Right atrium auricular region (tissue), 2 donors: ENCODE measurements around the gene CENPVL3. TPM values are rescaled to one million over a fixed set of nuclear protein-coding genes. Genes with fewer than 3 reads are reported as not detected.

ENCODE experiments used
- DNase-seq: peaks from one replicate; pipeline ENCODE4 v3.0.0-alpha.2; 2019; ENCODE audit warnings: low spot score
- H3K27ac ChIP-seq, 2 donors: fragments of 200-600 bp; sonication (generic); 1 replicate in 1 of 2; 2 replicates in 1 of 2; pipeline ENCODE4 v1.5.1; 2016 to 2019
- H3K27me3 ChIP-seq, 2 donors: fragments of 200-600 bp; sonication (generic); one replicate each; pipeline versions ENCODE4 v1.5.1 to v1.6.0; 2017 to 2019
- H3K36me3 ChIP-seq: fragments of 200-600 bp; sonication (generic); one replicate; pipeline ENCODE4 v1.5.1; 2016
- H3K4me1 ChIP-seq, 2 donors: fragments of 200-600 bp; sonication (generic); one replicate each; pipeline versions ENCODE4 v1.5.1 to v1.6.0; 2017 to 2019
- H3K4me3 ChIP-seq, 2 donors: fragments of 200-600 bp; sonication (generic); 1 replicate in 1 of 2; 2 replicates in 1 of 2; pipeline ENCODE4 v1.5.1; 2017 to 2019; ENCODE audit warnings: mild to moderate bottlenecking in 1 of 2, moderate library complexity in 1 of 2
- H3K9me3 ChIP-seq, 2 donors: fragments of 200-600 bp; sonication (generic); one replicate each; pipeline ENCODE4 v1.5.1; 2019
- total RNA-seq, 2 donors: library from RNA; depleted of rRNA; stranded (reverse); fragments of >200 nt; gene quantifications; one replicate each; pipeline ENCODE4 v1.1.0, GENCODE V29; 2016
- TF ChIP-seq, protein P1 (sequence below), 2 donors: fragments of 200-600 bp; sonication (generic); IDR thresholded peaks; one replicate each; pipeline ENCODE4 v1.5.1; 2019; ENCODE audit warnings: antibody characterized with exemption in 2 of 2

Gene CENPVL3
- total RNA-seq, 2 donors from 2014 or later, result not detected

DNA sequence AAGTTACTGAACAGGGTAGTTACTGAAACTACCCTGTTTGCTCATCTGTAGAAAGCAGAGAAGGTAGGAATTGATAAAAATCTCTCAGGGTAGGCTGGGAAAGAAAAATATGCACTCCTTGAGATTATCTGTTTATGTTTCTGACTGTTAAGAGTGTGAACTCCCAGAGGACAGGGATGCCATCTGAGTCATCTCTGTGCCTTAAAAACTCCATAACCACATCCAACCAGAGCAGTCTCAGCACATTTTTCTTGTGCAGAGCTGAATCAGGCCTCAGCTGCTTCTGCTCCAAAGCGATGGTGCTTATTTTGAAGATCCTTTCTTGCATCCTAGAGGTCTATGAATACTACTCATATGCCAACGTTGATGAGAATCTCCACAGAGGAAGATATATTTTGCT, 9.9 kb downstream of the CENPVL3 start:
- TF ChIP-seq, protein P1, sequence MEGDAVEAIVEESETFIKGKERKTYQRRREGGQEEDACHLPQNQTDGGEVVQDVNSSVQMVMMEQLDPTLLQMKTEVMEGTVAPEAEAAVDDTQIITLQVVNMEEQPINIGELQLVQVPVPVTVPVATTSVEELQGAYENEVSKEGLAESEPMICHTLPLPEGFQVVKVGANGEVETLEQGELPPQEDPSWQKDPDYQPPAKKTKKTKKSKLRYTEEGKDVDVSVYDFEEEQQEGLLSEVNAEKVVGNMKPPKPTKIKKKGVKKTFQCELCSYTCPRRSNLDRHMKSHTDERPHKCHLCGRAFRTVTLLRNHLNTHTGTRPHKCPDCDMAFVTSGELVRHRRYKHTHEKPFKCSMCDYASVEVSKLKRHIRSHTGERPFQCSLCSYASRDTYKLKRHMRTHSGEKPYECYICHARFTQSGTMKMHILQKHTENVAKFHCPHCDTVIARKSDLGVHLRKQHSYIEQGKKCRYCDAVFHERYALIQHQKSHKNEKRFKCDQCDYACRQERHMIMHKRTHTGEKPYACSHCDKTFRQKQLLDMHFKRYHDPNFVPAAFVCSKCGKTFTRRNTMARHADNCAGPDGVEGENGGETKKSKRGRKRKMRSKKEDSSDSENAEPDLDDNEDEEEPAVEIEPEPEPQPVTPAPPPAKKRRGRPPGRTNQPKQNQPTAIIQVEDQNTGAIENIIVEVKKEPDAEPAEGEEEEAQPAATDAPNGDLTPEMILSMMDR (IDR thresholded peaks at IDR 0.05), result no peak
- Histone ChIP-seq H3K4me3 (no peak overlapping the region), H3K27me3 (no peaks in the 10 kb centered on the region), H3K27ac (no peak overlapping the region), H3K9me3 (no peaks in the 10 kb centered on the region), H3K36me3 (no peaks in the 10 kb centered on the region), H3K4me1 (no peaks in the 10 kb centered on the region)
- no peak for DNase-seq

DNA sequence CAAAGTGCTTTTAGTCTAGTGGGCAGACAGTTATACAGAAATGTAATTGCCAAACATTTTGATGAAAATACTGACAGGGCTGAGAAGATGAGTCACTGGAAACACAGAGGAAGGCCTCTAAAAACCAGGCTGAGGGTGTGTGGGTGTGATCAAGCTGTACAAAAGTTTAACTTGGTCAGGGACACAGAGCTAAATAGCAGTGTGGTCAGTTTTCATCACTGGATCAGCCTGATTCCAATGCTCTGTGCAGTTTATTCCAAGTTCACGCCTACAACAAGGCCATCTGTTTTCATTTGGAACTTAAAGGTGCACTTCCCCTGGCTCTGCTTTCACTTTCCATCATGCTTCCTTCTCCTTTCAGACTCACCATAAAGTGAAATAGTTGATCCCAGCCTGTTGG, 10.6 kb downstream of the CENPVL3 start:
- H3K36me3 ChIP-seq, result no peaks in the 10 kb centered on the region
- no peak overlapping the region for H3K27ac ChIP-seq
- H3K27me3 ChIP-seq, result peaks cover 0 to under 1% of the 10 kb centered on the region in 2 donors
- no peaks in the 10 kb centered on the region for H3K4me1 ChIP-seq
- no peak overlapping the region for H3K4me3 ChIP-seq
- no peak for DNase-seq
- TF ChIP-seq, protein P1 (IDR thresholded peaks at IDR 0.05), result no peak
- H3K9me3 ChIP-seq, result no peaks in the 10 kb centered on the region

DNA sequence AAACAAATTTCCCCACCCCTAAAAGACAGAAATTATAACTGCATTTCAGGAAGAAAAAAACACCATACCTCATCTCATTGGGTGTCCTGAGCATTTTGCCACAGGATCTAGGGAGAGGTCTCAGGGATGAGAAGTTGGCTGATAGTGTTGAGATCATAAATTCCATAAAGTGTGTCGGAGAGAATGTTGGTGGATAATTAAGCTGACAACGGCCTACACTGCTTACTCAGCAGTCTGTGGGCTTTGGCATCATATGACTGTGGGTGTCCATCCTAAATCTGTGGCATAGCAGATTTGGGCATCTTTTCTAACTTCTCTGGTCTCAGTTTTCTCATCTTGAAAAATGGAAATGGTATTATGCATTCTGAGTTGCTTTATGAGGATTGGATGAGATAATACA, 12.3 kb downstream of the CENPVL3 start:
- Histone ChIP-seq H3K4me1 (no peaks in the 10 kb centered on the region), H3K4me3 (no peak overlapping the region), H3K27ac (no peak overlapping the region), H3K27me3 (peaks cover 0 to 4% of the 10 kb centered on the region in 2 donors), H3K36me3 (no peaks in the 10 kb centered on the region), H3K9me3 (no peaks in the 10 kb centered on the region)
- no peak for DNase-seq
- TF ChIP-seq, protein P1 (IDR thresholded peaks at IDR 0.05), result no peak

DNA sequence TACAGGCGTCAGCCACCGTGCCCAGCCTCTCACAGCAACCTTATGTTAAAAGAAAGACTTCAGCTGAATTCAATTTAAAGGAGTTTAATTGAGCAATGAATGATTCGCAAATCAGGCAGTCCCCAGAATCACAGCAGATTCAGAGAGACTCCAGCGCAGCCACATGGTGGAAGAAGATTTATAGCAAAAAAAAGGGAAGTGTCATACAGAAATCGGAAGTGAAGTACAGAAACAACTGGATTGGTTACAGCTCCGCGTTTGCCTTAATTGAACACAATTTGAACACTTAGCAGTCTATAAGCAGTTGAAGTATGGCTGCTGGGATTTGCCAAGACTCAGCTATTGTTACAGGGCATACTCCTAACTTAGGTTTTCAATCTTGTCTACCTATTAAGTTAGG, 19.8 kb downstream of the CENPVL3 start:
- TF ChIP-seq, protein P1 (IDR thresholded peaks at IDR 0.05), result no peak
- Histone ChIP-seq H3K27ac (no peak overlapping the region), H3K4me1 (no peaks in the 10 kb centered on the region), H3K9me3 (no peaks in the 10 kb centered on the region), H3K27me3 (peaks cover 0 to 4% of the 10 kb centered on the region in 2 donors), H3K4me3 (no peak overlapping the region), H3K36me3 (no peaks in the 10 kb centered on the region)
- no peak for DNase-seq

DNA sequence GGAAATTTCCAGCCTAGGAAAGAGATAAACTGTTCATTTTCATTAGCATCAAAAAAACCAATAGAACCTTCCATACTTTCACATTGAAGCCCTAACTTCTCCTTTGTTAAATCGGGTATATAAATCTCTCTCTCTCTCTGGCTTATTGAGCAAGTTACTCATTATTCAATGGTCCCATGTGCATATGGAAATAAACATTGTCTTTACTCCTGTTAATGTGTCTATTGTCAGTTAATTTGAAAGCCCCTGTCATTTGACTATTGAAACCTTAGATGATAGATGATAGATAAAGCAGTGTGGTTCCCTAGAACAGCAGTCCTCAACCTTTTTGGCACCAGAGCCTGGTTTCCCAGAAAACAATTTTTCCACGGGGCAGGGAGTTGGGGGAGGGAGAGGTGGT, 46.8 kb downstream of the CENPVL3 start:
- no peaks in the 10 kb centered on the region for H3K27me3 ChIP-seq
- no peaks in the 10 kb centered on the region for H3K9me3 ChIP-seq
- TF ChIP-seq, protein P1 (IDR thresholded peaks at IDR 0.05), result no peak
- H3K4me3 ChIP-seq, result no peak overlapping the region
- no peak for DNase-seq
- no peaks in the 10 kb centered on the region for H3K36me3 ChIP-seq
- no peaks in the 10 kb centered on the region for H3K4me1 ChIP-seq
- H3K27ac ChIP-seq, result no peak overlapping the region

DNA sequence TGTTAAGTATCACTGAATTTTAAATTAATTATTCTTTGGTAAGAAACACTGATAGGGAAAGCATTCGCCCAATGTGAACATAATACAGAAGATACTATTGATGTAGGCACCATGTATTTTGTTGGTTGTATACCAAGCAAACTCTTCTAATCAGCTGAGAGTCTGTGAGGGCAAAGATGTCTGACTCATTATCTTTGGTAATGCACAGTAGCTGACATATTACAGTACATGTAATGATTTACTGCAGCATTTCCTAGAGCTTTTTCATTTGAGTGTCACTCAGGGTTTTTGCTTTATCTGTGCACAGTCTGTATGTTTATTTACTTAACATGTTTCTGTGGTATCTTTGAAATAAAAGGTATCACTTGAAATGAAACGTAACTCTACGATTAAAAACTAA, 49.2 kb downstream of the CENPVL3 start:
- H3K4me3 ChIP-seq, result no peak overlapping the region
- TF ChIP-seq, protein P1 (IDR thresholded peaks at IDR 0.05), result no peak
- H3K9me3 ChIP-seq, result no peaks in the 10 kb centered on the region
- no peaks in the 10 kb centered on the region for H3K27me3 ChIP-seq
- H3K36me3 ChIP-seq, result no peaks in the 10 kb centered on the region
- no peak for DNase-seq
- H3K27ac ChIP-seq, result no peak overlapping the region
- no peaks in the 10 kb centered on the region for H3K4me1 ChIP-seq
